Hepatocyte (in vitro differentiated cells): Measurements from ENCODE around the gene EVC2.

Experiments
- CTCF ChIP-seq: fragments of 200-600 bp; sonication (generic); IDR thresholded peaks from 2 replicates; pipeline ENCODE4 v1.5.1; 2016; ENCODE audit warnings: antibody characterized with exemption, mild to moderate bottlenecking; ENCODE audit not compliant: poor library complexity
- EZH2 ChIP-seq: fragments of 200-600 bp; sonication (generic); IDR thresholded peaks from 2 replicates; pipeline ENCODE4 v1.6.1; 2016; ENCODE audit warnings: antibody characterized with exemption, mild to moderate bottlenecking, borderline replicate concordance
- EZH2phosphoT487 ChIP-seq: fragments of 200-600 bp; sonication (generic); IDR thresholded peaks from one replicate; pipeline ENCODE4 v1.6.1; 2018; ENCODE audit warnings: antibody characterized with exemption, mild to moderate bottlenecking, low read depth, moderate library complexity; ENCODE audit not compliant: unreplicated experiment, severe bottlenecking

GRCh38 chr4:5689065-5689464 lies 19.3 kb downstream of the EVC2 start:
- no peak for TF ChIP-seq CTCF
- no peak for TF ChIP-seq EZH2
- TF ChIP-seq EZH2phosphoT487 = no peak
